HG02884 (cell line): ENCODE data around the gene DCAF16.

Source experiments
- ATAC-seq: cut with Tn5 transposase; IDR thresholded peaks from one replicate; pipeline ENCODE4 v1.9.1; 2021; ENCODE audit warnings: mild to moderate bottlenecking, moderate library complexity; ENCODE audit not compliant: unreplicated experiment

Gene DCAF16

GRCh38 chr4:17785858-17786257 is 24.7 kb downstream of the DCAF16 start:
- no peak for ATAC-seq

- no peak for ATAC-seq
Measured at GRCh38 chr4:17781300-17782287, 29.0 kb downstream of the DCAF16 start, which contains the start of gene FAM184B. Gene FAM184B (minus strand): TSS chr4:17781621. CDS start chr4:17781299, 322 bp downstream.

- no peak for ATAC-seq
Measured at GRCh38 chr4:17780501-17781299, 29.9 kb downstream of the DCAF16 start.

GRCh38 chr4:17778431-17778830 is 32.1 kb downstream of the DCAF16 start:
- ATAC-seq: no peak

GRCh38 chr4:17773135-17773698 is 37.3 kb downstream of the DCAF16 start:
- no peak for ATAC-seq

GRCh38 chr4:17771284-17771908 is 39.2 kb downstream of the DCAF16 start:
- ATAC-seq: no peak

- ATAC-seq: no peak
Measured at GRCh38 chr4:17770845-17771244, 39.7 kb downstream of the DCAF16 start.

GRCh38 chr4:17769406-17770174 is 41.0 kb downstream of the DCAF16 start:
- ATAC-seq: no peak

GRCh38 chr4:17766826-17767458 is 43.6 kb downstream of the DCAF16 start:
- no peak for ATAC-seq

- ATAC-seq: no peak
Measured at GRCh38 chr4:17765514-17766286, 44.9 kb downstream of the DCAF16 start.

GRCh38 chr4:17763931-17764330 is 46.6 kb downstream of the DCAF16 start:
- no peak for ATAC-seq

- no peak for ATAC-seq
Measured at GRCh38 chr4:17763416-17763815, 47.1 kb downstream of the DCAF16 start.

- ATAC-seq: no peak
Measured at GRCh38 chr4:17762726-17763125, 47.8 kb downstream of the DCAF16 start.

- no peak for ATAC-seq
Measured at GRCh38 chr4:17761062-17761461, 49.5 kb downstream of the DCAF16 start.

GRCh38 chr4:17760626-17761025 is 49.9 kb downstream of the DCAF16 start:
- no peak for ATAC-seq

GRCh38 chr4:17758485-17758884 is 52.1 kb downstream of the DCAF16 start:
- no peak for ATAC-seq

GRCh38 chr4:17757621-17758020 is 52.9 kb downstream of the DCAF16 start:
- no peak for ATAC-seq

GRCh38 chr4:17753646-17754045 is 56.9 kb downstream of the DCAF16 start:
- ATAC-seq: no peak
